AG09309 (cell line): ENCODE data around the gene MPPE1.

Experiments
- DNase-seq: peaks from one replicate; pipeline ENCODE4 v3.0.0-alpha.2; 2010; ENCODE audit warnings: low read depth
- H3K4me3 ChIP-seq: 2 replicates; pipeline ENCODE4 v1.5.1; 2011; ENCODE audit warnings: mild to moderate bottlenecking, low read depth, low read length, moderate library complexity; ENCODE audit not compliant: control insufficient read depth
- TF ChIP-seq, protein P1 (sequence below): IDR thresholded peaks from 2 replicates; pipeline ENCODE4 v1.5.1; 2011; ENCODE audit warnings: mild to moderate bottlenecking, low read depth, low read length, inconsistent platforms; ENCODE audit not compliant: insufficient read depth, control insufficient read depth; ENCODE audit errors: missing control alignments

Gene MPPE1

GRCh38 chr18:11849279-11849678, 58.8 kb downstream of the MPPE1 start:
- DNase-seq: no peak
- no peak overlapping the region for H3K4me3 ChIP-seq
- TF ChIP-seq, protein P1, sequence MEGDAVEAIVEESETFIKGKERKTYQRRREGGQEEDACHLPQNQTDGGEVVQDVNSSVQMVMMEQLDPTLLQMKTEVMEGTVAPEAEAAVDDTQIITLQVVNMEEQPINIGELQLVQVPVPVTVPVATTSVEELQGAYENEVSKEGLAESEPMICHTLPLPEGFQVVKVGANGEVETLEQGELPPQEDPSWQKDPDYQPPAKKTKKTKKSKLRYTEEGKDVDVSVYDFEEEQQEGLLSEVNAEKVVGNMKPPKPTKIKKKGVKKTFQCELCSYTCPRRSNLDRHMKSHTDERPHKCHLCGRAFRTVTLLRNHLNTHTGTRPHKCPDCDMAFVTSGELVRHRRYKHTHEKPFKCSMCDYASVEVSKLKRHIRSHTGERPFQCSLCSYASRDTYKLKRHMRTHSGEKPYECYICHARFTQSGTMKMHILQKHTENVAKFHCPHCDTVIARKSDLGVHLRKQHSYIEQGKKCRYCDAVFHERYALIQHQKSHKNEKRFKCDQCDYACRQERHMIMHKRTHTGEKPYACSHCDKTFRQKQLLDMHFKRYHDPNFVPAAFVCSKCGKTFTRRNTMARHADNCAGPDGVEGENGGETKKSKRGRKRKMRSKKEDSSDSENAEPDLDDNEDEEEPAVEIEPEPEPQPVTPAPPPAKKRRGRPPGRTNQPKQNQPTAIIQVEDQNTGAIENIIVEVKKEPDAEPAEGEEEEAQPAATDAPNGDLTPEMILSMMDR: no peak

DNA sequence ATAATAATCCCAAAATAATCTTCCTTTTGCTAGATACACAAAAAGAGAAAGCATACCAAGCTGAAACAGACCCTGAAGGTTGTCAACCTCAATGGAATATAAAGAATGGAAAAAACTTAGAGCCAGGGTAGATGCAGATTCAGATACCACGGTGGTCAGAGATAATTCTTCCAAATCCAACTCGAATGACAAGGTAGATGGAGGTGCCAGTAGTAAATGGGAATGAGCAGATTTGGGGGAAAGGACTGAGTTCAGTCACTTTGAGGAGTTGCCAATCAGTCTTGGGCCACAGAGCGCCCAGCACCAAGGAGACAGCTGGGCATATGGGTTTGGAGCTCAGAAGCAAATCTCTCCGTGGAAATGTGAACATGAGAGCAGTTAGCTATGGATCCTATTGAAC, 60.3 kb downstream of the MPPE1 start:
- no peak for DNase-seq
- TF ChIP-seq, protein P1: no peak
- H3K4me3 ChIP-seq: no peak overlapping the region

DNA sequence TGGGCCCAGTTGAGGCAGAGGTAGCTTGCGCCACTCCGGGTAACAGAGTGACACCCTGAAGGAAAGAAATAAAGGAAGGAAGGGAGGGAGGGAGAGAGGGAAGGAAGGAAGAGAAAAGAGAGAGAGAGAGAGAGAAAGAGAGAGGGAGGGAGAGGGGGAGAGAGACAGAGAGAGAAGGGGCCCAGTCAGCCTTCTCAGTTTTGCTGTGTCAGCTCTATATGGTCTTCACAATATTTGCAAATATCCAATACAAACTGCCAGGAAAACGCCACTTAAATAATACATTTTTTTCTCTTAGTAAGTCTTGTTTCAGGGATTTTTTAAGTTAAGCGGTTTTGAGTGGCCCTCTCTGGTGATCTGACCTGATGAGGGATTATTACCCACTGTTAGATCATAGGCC, 62.5 kb downstream of the MPPE1 start:
- H3K4me3 ChIP-seq: no peak overlapping the region
- DNase-seq: no peak
- TF ChIP-seq, protein P1: no peak

DNA sequence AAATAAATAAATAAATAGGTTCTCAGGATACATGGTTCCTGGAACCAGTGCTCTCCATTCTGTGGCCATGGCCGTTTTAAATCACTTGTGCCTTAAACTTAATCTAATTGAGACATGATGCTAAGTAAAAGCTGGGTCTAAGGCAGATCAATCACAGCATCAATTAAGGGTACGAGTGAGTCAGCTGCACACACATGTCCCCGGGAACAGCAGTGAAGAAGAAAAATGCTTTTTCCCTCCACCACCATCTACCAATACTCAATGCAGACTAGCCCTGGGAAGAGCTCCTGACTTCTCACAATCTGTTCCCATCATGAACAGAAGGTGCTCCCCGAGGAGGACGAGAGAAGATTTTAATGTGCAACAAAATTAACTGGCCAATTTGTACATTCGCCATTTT, 63.7 kb downstream of the MPPE1 start:
- no peak overlapping the region for H3K4me3 ChIP-seq
- TF ChIP-seq, protein P1: no peak
- DNase-seq: no peak

- TF ChIP-seq, protein P1: no peak
- no peak overlapping the region for H3K4me3 ChIP-seq
- DNase-seq: no peak
Measured at GRCh38 chr18:11842562-11842961, 65.6 kb downstream of the MPPE1 start.

DNA sequence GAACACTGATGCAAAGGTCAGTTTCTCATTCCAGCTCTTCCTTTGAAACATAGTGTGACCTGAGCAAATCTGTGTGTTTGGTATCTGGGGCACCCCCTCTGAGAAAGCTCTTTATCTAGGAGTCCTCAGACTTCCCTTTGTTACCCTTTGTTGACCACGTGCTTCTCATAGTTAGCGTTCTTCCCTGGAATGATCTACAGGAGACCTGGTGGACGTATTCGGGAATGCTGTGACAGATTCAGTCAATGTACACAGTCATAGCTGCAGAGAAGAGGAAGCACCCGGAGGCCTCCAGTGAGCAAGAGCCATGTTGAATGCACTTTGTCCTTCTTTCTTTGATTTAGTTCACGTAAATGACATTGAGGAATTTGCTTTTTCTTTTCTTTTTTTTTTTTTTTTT, 67.6 kb downstream of the MPPE1 start:
- TF ChIP-seq, protein P1: no peak
- no peak for DNase-seq
- H3K4me3 ChIP-seq: no peak overlapping the region

- DNase-seq: no peak
- no peak overlapping the region for H3K4me3 ChIP-seq
- TF ChIP-seq, protein P1: no peak
Measured at GRCh38 chr18:11839556-11839955, 68.6 kb downstream of the MPPE1 start.
